ENCODE data around the gene OR4D5. TPM values are rescaled to one million over a fixed set of nuclear protein-coding genes. Genes with fewer than 3 reads are reported as not detected.

OR4D5 gene
- not detected in 2 replicates for polyA plus RNA-seq

GRCh38 chr11:123939317-123939716 lies at the start of gene OR4D5:
Gene OR4D5, plus strand, starts transcription at chr11:123939617. Its CDS starts 0 bp downstream, at chr11:123939617.

DNA sequence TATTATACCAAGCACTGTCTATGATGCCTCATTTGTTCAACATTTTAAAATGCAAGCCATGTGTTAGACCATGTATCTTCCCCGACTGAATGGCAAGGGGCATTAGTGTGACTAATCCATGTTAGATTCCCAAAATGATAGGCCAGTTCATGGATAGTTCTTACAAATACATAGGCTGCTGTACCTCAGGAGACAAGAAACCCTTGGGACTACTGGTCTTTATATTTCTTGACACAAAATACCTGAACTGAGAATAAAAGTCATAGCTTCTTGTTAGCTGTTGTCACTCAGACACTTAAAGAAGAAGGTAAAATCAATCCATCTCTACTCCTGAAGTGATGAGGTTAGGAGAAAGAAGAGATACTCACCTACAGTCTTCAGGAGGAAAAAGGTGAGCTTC lies 37.5 kb upstream of the OR4D5 start, which contains the start of gene OR8D4:
Gene OR8D4, plus strand, starts transcription at position 301 of the 400 bp plus-strand sequence. CDS start 4,265 bp downstream, outside the sequence.

GRCh38 chr11:123943738-123944137 lies 4.3 kb downstream of the OR4D5 start, which contains the start of gene OR6T1:
Gene OR6T1, minus strand, starts transcription at chr11:123943838. Its CDS starts 0 bp downstream, at chr11:123943838.

GRCh38 chr11:123977731-123978347 lies 38.4 kb downstream of the OR4D5 start, which contains the start of gene OR10S1:
Gene OR10S1, minus strand, starts transcription at chr11:123977781. Its CDS starts 117 bp downstream, at chr11:123977664.

Other genes with a start within 250 kb of the OR4D5 start
- 1.1 and 5.6 TPM in 2 replicates for gene ZNF202, start 198.0 kb upstream of the OR4D5 start, polyA plus RNA-seq
- gene OR6X1, start 185.1 kb upstream of the OR4D5 start, polyA plus RNA-seq: not detected in 2 replicates
- not detected in 2 replicates for gene OR6M1, start 133.3 kb upstream of the OR4D5 start, polyA plus RNA-seq
- not detected in 2 replicates for gene TMEM225, start 53.9 kb upstream of the OR4D5 start, polyA plus RNA-seq
- not detected in 2 replicates for gene OR8D4, start 37.5 kb upstream of the OR4D5 start, polyA plus RNA-seq
- not detected in 2 replicates for gene OR6T1, start 4.2 kb downstream of the OR4D5 start, polyA plus RNA-seq
- gene OR10S1, start 38.2 kb downstream of the OR4D5 start, polyA plus RNA-seq: not detected in 2 replicates
- not detected in 2 replicates for gene OR10G6, start 55.5 kb downstream of the OR4D5 start, polyA plus RNA-seq
- not detected in 2 replicates for gene OR10G4, start 73.4 kb downstream of the OR4D5 start, polyA plus RNA-seq
- gene OR10G9, start 83.4 kb downstream of the OR4D5 start, polyA plus RNA-seq: not detected in 2 replicates
- gene OR10G8, start 87.2 kb downstream of the OR4D5 start, polyA plus RNA-seq: not detected in 2 replicates
- gene OR10G7, start 101.7 kb downstream of the OR4D5 start, polyA plus RNA-seq: not detected in 2 replicates
- gene VWA5A, start 175.8 kb downstream of the OR4D5 start, polyA plus RNA-seq: 0.64 and 7.6 TPM in 2 replicates
- not detected in 2 replicates for gene OR10D3, start 243.7 kb downstream of the OR4D5 start, polyA plus RNA-seq

All from Purkinje cell (primary cell).